ENCODE measurements around the gene PRPH2. TPM values are rescaled to one million over a fixed set of nuclear protein-coding genes. Genes with fewer than 3 reads are reported as not detected.
A peak's percentile ranks its signal among the peaks of the same experiment; 100 is the strongest.

PRPH2 gene
- polyA plus RNA-seq, 2 of the 4 experiments (the other 2 are of a cell fraction), result not detected

GRCh38 chr6:42697268-42697655 lies 25.1 kb downstream of the PRPH2 start:
- H3K4me3 ChIP-seq, result no peak overlapping the region
- ChIA-PET CTCF (interaction anchor here (1.2 to 2.3 kb wide), 3 partner anchors 8 to 36 kb away, joined by 3 to 12 read pairs (median 7); no protein-coding TSS in a partner anchor), POLR2A (no interaction called here)
- WGBS (ENCODE audit: missing lambda C conversion rate), result 92% methylated on average over 5 of the region's 5 CpGs
- TF ChIP-seq POLR2AphosphoS2 (conservative IDR thresholded peaks at IDR 0.05; ENCODE audit: low read length), result no peak
- TF ChIP-seq RAD21 (conservative IDR thresholded peaks at IDR 0.05 in 1 of 2, IDR thresholded peaks at IDR 0.05 in 1 of 2), result no peak
- no peak for TF ChIP-seq MAFK (IDR thresholded peaks at IDR 0.05; ENCODE audit: partially characterized antibody)
- ATAC-seq (no peak), FAIRE-seq (no peak), DNase-seq (ENCODE audit: low read depth in 1 of 2, low spot score in 1 of 2) (no peak)
- H3K9me3 ChIP-seq, result no peaks in the 10 kb centered on the region
- no peak overlapping the region for H3K27ac ChIP-seq
- no peaks in the 10 kb centered on the region for H3K4me1 ChIP-seq
- no peak overlapping the region for H3K4me2 ChIP-seq

GRCh38 chr6:42696526-42697267 lies 25.7 kb downstream of the PRPH2 start:
- no peak for ATAC-seq
- H3K9me3 ChIP-seq, result no peaks in the 10 kb centered on the region
- DNase-seq (ENCODE audit: low read depth in 1 of 2, low spot score in 1 of 2), result no peak
- no peak overlapping the region for H3K4me2 ChIP-seq
- WGBS (ENCODE audit: missing lambda C conversion rate), result 79% methylated on average over 7 of the region's 7 CpGs
- TF ChIP-seq RAD21 (conservative IDR thresholded peaks at IDR 0.05 in 1 of 2, IDR thresholded peaks at IDR 0.05 in 1 of 2) (no peak), PHF8 (IDR thresholded peaks at IDR 0.05; ENCODE audit: borderline replicate concordance, low read depth) (no peak), FOSB (CRISPR knock-in tag; IDR thresholded peaks at IDR 0.05) (no peak), TP53 (CRISPR knock-in tag; IDR thresholded peaks at IDR 0.05) (no peak), MAFK (IDR thresholded peaks at IDR 0.05; ENCODE audit: partially characterized antibody) (peak; percentile 69), RFX5 (IDR thresholded peaks at IDR 0.05) (no peak), E2F6 (IDR thresholded peaks at IDR 0.05; ENCODE audit: borderline replicate concordance, low read depth) (no peak)
- H3K4me3 ChIP-seq, result no peak overlapping the region
- no peak for FAIRE-seq
- H3K4me1 ChIP-seq, result no peaks in the 10 kb centered on the region
- H3K27ac ChIP-seq, result no peak overlapping the region
- CTCF ChIA-PET, result interaction anchor here (1.7 kb wide), 1 partner anchor 35 kb away, joined by 7 read pairs; no protein-coding TSS in a partner anchor
- POLR2A ChIA-PET, result no interaction called here

GRCh38 chr6:42694586-42694985 lies 27.8 kb downstream of the PRPH2 start:
- no peak overlapping the region for H3K4me3 ChIP-seq
- WGBS (ENCODE audit: missing lambda C conversion rate), result 78% methylated on average over 4 of the region's 4 CpGs
- H3K9me3 ChIP-seq, result no peaks in the 10 kb centered on the region
- ATAC-seq, result no peak
- H3K27ac ChIP-seq, result no peak overlapping the region
- POLR2A ChIA-PET, result no interaction called here
- CTCF ChIA-PET, result interaction anchor here (1.2 to 1.6 kb wide), 2 partner anchors 33 to 69 kb away, joined by 3 to 6 read pairs; no protein-coding TSS in a partner anchor
- FAIRE-seq, result no peak
- DNase-seq (ENCODE audit: low read depth in 1 of 2, low spot score in 1 of 2), result no peak
- H3K4me2 ChIP-seq, result no peak overlapping the region
- no peaks in the 10 kb centered on the region for H3K4me1 ChIP-seq
- TF ChIP-seq NFE2L2 (conservative IDR thresholded peaks at IDR 0.05; ENCODE audit: low read length) (no peak), EP300 (IDR thresholded peaks at IDR 0.05) (no peak), ZFP36 (IDR thresholded peaks at IDR 0.05; ENCODE audit: borderline replicate concordance, partially characterized antibody) (no peak), BHLHE40 (IDR thresholded peaks at IDR 0.05; ENCODE audit: low read depth, low read length) (no peak), JUNB (IDR thresholded peaks at IDR 0.05) (no peak), KDM5A (IDR thresholded peaks at IDR 0.05) (no peak), KDM1A (IDR thresholded peaks at IDR 0.05; ENCODE audit: low read depth) (no peak), ZC3H11A (IDR thresholded peaks at IDR 0.05) (no peak), TFCP2L1 (CRISPR knock-in tag; IDR thresholded peaks at IDR 0.05) (no peak), E2F6 (IDR thresholded peaks at IDR 0.05; ENCODE audit: borderline replicate concordance, low read depth) (no peak), MYC (IDR thresholded peaks at IDR 0.05; ENCODE audit: borderline replicate concordance, low read length) (no peak), RCOR1 (IDR thresholded peaks at IDR 0.05; ENCODE audit: low read depth, low read length) (no peak)
- TF ChIP-seq, protein P1, sequence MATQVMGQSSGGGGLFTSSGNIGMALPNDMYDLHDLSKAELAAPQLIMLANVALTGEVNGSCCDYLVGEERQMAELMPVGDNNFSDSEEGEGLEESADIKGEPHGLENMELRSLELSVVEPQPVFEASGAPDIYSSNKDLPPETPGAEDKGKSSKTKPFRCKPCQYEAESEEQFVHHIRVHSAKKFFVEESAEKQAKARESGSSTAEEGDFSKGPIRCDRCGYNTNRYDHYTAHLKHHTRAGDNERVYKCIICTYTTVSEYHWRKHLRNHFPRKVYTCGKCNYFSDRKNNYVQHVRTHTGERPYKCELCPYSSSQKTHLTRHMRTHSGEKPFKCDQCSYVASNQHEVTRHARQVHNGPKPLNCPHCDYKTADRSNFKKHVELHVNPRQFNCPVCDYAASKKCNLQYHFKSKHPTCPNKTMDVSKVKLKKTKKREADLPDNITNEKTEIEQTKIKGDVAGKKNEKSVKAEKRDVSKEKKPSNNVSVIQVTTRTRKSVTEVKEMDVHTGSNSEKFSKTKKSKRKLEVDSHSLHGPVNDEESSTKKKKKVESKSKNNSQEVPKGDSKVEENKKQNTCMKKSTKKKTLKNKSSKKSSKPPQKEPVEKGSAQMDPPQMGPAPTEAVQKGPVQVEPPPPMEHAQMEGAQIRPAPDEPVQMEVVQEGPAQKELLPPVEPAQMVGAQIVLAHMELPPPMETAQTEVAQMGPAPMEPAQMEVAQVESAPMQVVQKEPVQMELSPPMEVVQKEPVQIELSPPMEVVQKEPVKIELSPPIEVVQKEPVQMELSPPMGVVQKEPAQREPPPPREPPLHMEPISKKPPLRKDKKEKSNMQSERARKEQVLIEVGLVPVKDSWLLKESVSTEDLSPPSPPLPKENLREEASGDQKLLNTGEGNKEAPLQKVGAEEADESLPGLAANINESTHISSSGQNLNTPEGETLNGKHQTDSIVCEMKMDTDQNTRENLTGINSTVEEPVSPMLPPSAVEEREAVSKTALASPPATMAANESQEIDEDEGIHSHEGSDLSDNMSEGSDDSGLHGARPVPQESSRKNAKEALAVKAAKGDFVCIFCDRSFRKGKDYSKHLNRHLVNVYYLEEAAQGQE (IDR thresholded peaks at IDR 0.05), result no peak
- TF ChIP-seq, protein P2, sequence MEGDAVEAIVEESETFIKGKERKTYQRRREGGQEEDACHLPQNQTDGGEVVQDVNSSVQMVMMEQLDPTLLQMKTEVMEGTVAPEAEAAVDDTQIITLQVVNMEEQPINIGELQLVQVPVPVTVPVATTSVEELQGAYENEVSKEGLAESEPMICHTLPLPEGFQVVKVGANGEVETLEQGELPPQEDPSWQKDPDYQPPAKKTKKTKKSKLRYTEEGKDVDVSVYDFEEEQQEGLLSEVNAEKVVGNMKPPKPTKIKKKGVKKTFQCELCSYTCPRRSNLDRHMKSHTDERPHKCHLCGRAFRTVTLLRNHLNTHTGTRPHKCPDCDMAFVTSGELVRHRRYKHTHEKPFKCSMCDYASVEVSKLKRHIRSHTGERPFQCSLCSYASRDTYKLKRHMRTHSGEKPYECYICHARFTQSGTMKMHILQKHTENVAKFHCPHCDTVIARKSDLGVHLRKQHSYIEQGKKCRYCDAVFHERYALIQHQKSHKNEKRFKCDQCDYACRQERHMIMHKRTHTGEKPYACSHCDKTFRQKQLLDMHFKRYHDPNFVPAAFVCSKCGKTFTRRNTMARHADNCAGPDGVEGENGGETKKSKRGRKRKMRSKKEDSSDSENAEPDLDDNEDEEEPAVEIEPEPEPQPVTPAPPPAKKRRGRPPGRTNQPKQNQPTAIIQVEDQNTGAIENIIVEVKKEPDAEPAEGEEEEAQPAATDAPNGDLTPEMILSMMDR (IDR thresholded peaks at IDR 0.05), result no peak
- TF ChIP-seq, protein P3, sequence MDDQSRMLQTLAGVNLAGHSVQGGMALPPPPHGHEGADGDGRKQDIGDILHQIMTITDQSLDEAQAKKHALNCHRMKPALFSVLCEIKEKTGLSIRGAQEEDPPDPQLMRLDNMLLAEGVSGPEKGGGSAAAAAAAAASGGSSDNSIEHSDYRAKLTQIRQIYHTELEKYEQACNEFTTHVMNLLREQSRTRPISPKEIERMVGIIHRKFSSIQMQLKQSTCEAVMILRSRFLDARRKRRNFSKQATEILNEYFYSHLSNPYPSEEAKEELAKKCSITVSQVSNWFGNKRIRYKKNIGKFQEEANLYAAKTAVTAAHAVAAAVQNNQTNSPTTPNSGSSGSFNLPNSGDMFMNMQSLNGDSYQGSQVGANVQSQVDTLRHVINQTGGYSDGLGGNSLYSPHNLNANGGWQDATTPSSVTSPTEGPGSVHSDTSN (IDR thresholded peaks at IDR 0.05), result no peak

Measured in A549 (cell line).